IMR-90 (cell line): ENCODE measurements around the gene RGS3. TPM values are rescaled to one million over a fixed set of nuclear protein-coding genes. Genes with fewer than 3 reads are reported as not detected.

ENCODE experiments used
- ATAC-seq: fragments of 200-7000 bp; cut with Tn5 transposase; 2 replicates; pipeline ENCODE4 v1.9.1; 2020; ENCODE audit warnings: low read depth, mild to moderate bottlenecking, moderate library complexity
- BruUV-seq: library from RNA; stranded (reverse); fragments of 400-500 nt; replicated peaks from 2 replicates; lab custom pipeline; 2021; lab: Mats Ljungman, UMichigan
- CTCF ChIA-PET: fragments of 300-600 bp; formaldehyde crosslinking; extraction: SDS; loops from one replicate; lab custom pipeline; 2021; ENCODE audit warnings: antibody characterized with exemption; lab: Yijun Ruan, JAX
- POLR2A ChIA-PET: fragments of 300-600 bp; sonication (Branson Sonifier 250); formaldehyde crosslinking; loops from one replicate; lab custom pipeline; 2022; ENCODE audit warnings: antibody characterized with exemption; ENCODE audit not compliant: unreplicated experiment; lab: Charles Lee
- DNase-seq: peaks from one replicate; pipeline ENCODE4 v3.0.0; 2013
- H2AFZ ChIP-seq: replicated peaks from 2 replicates; pipeline ENCODE3; 2013; ENCODE audit warnings: low read length, mild to moderate bottlenecking; ENCODE audit not compliant: poor library complexity
- H2AK5ac ChIP-seq: 2 replicates; pipeline ENCODE4 v1.6.1; 2013; ENCODE audit warnings: low read depth, low read length, inconsistent platforms
- H2AK9ac ChIP-seq: replicated peaks from 2 replicates; pipeline ENCODE3; 2013; ENCODE audit warnings: mild to moderate bottlenecking, low read depth, low read length, moderate library complexity; ENCODE audit not compliant: poor library complexity
- H2BK120ac ChIP-seq: 2 replicates; pipeline ENCODE4 v1.6.1; 2013; ENCODE audit warnings: low read depth, low read length, inconsistent platforms
- H2BK15ac ChIP-seq: 3 replicates; pipeline ENCODE4 v1.6.1; 2013; ENCODE audit warnings: low read depth, low read length, inconsistent platforms
- H2BK20ac ChIP-seq: 2 replicates; pipeline ENCODE4 v1.6.1; 2013; ENCODE audit warnings: low read depth, mild to moderate bottlenecking, inconsistent platforms, low read length, moderate library complexity
- H2BK5ac ChIP-seq: 2 replicates; pipeline ENCODE4 v1.6.1; 2013; ENCODE audit warnings: mild to moderate bottlenecking, low read depth, low read length, inconsistent platforms; ENCODE audit not compliant: poor library complexity, severe bottlenecking
- H3K14ac ChIP-seq: replicated peaks from 2 replicates; pipeline ENCODE4 v1.6.1; 2013; ENCODE audit warnings: low read depth, low read length, inconsistent platforms
- H3K18ac ChIP-seq: 2 replicates; pipeline ENCODE4 v1.6.1; 2013; ENCODE audit warnings: low read depth, low read length, control low read depth
- H3K23ac ChIP-seq: 2 replicates; pipeline ENCODE4 v1.6.1; 2013; ENCODE audit warnings: low read depth, low read length, inconsistent platforms
- H3K27ac ChIP-seq: 2 replicates; pipeline ENCODE4 v1.5.1; 2013; ENCODE audit warnings: mild to moderate bottlenecking, control low read depth, low read length; ENCODE audit not compliant: insufficient read depth
- H3K27me3 ChIP-seq: 2 replicates; pipeline ENCODE4 v1.6.1; 2013; ENCODE audit warnings: low read length; ENCODE audit not compliant: control insufficient read depth, insufficient read depth
- H3K36me3 ChIP-seq: 2 replicates; pipeline ENCODE4 v1.6.1; 2013; ENCODE audit warnings: low read length, mixed read lengths; ENCODE audit not compliant: control insufficient read depth, insufficient read depth
- H3K4ac ChIP-seq: 2 replicates; pipeline ENCODE4 v1.6.1; 2013; ENCODE audit warnings: low read depth, low read length, inconsistent platforms
- H3K4me1 ChIP-seq: 2 replicates; pipeline ENCODE4 v1.6.1; 2013; ENCODE audit warnings: low read length, mixed read lengths; ENCODE audit not compliant: control insufficient read depth, insufficient read depth
- H3K4me2 ChIP-seq: 2 replicates; pipeline ENCODE4 v1.6.1; 2013; ENCODE audit warnings: low read depth, mild to moderate bottlenecking, control low read depth, low read length, moderate library complexity
- H3K4me3 ChIP-seq: 2 replicates; pipeline ENCODE4 v1.5.1; 2013; ENCODE audit warnings: low read depth, mild to moderate bottlenecking, control low read depth, low read length, moderate library complexity; ENCODE audit not compliant: insufficient read depth
- H3K56ac ChIP-seq: 2 replicates; pipeline ENCODE4 v1.6.1; 2013; ENCODE audit warnings: low read length, inconsistent platforms; ENCODE audit not compliant: insufficient read depth; ENCODE audit errors: extremely low read depth
- H3K79me1 ChIP-seq, 2 experiments: 2 replicates each; pipeline ENCODE4 v1.6.1; 2013; ENCODE audit warnings: low read length in 2 of 2, inconsistent platforms in 1 of 2, low read depth in 1 of 2
- H3K9ac ChIP-seq: 2 replicates; pipeline ENCODE4 v1.6.1; 2013; ENCODE audit warnings: low read depth, low read length, control low read depth
- H3K9me1 ChIP-seq: 2 replicates; pipeline ENCODE4 v1.6.1; 2013; ENCODE audit warnings: low read length, inconsistent platforms; ENCODE audit not compliant: insufficient read depth
- H3K9me3 ChIP-seq: 2 replicates; pipeline ENCODE4 v1.6.1; 2013; ENCODE audit warnings: low read length; ENCODE audit not compliant: control insufficient read depth, insufficient read depth
- H4K20me1 ChIP-seq: 2 replicates; pipeline ENCODE4 v1.6.1; 2013; ENCODE audit warnings: low read length, inconsistent platforms; ENCODE audit not compliant: insufficient read depth
- H4K5ac ChIP-seq: 2 replicates; pipeline ENCODE4 v1.6.1; 2013; ENCODE audit warnings: mild to moderate bottlenecking, low read depth, low read length, control low read depth
- H4K8ac ChIP-seq, 2 experiments: 2 replicates each; pipeline ENCODE4 v1.6.1; 2013; ENCODE audit warnings: low read depth in 2 of 2, low read length in 2 of 2, control low read depth in 1 of 2, inconsistent platforms in 1 of 2
- H4K91ac ChIP-seq: 2 replicates; pipeline ENCODE4 v1.6.1; 2013; ENCODE audit warnings: low read depth, low read length, inconsistent platforms; ENCODE audit not compliant: insufficient read depth
- BHLHE40 ChIP-seq: fragments of 150-350 bp; IDR thresholded peaks from 2 replicates; pipeline ENCODE4 v1.6.1; 2016; ENCODE audit warnings: mild to moderate bottlenecking, low read depth, low read length
- CEBPB ChIP-seq: IDR thresholded peaks from 2 replicates; pipeline ENCODE4 v1.6.1; 2012; ENCODE audit warnings: low read depth, low read length, improper control_type of control experiment
- CHD1 ChIP-seq: IDR thresholded peaks from 2 replicates; pipeline ENCODE4 v1.6.1; 2012; ENCODE audit warnings: low read depth, low read length, improper control_type of control experiment
- FOS ChIP-seq: fragments of 150-350 bp; IDR thresholded peaks from 2 replicates; pipeline ENCODE4 v1.6.1; 2016; ENCODE audit warnings: low read depth, low read length
- MAZ ChIP-seq: IDR thresholded peaks from 2 replicates; pipeline ENCODE4 v1.6.1; 2012; ENCODE audit warnings: low read depth, mild to moderate bottlenecking, low read length, improper control_type of control experiment, moderate library complexity, borderline replicate concordance
- MXI1 ChIP-seq: IDR thresholded peaks from 2 replicates; pipeline ENCODE4 v1.6.1; 2012; ENCODE audit warnings: low read depth, mild to moderate bottlenecking, low read length, moderate library complexity, borderline replicate concordance
- NFE2L2 ChIP-seq: fragments of 150-350 bp; IDR thresholded peaks from 2 replicates; pipeline ENCODE4 v1.6.1; 2016; ENCODE audit warnings: low read depth, mild to moderate bottlenecking, low read length
- RAD21 ChIP-seq: IDR thresholded peaks from 2 replicates; pipeline ENCODE4 v1.6.1; 2012; ENCODE audit warnings: low read length, improper control_type of control experiment
- RCOR1 ChIP-seq: IDR thresholded peaks from 2 replicates; pipeline ENCODE4 v1.6.1; 2012; ENCODE audit warnings: mild to moderate bottlenecking, low read length, improper control_type of control experiment; ENCODE audit not compliant: insufficient replicate concordance
- RFX5 ChIP-seq: IDR thresholded peaks from 2 replicates; pipeline ENCODE4 v1.8.0; 2012; ENCODE audit warnings: low read depth, mild to moderate bottlenecking, low read length, moderate library complexity
- SMC3 ChIP-seq: fragments of 150-350 bp; IDR thresholded peaks from 2 replicates; pipeline ENCODE4 v1.6.1; 2016; ENCODE audit warnings: low read depth, mild to moderate bottlenecking, antibody characterized with exemption, low read length, moderate library complexity
- WGBS, 2 experiments: methylation state at CpG; one replicate each; pipeline versions ENCODE4 v1.1.5 to v1.1.7; 2013; ENCODE audit warnings: missing lambda C conversion rate in 2 of 2; ENCODE audit not compliant: insufficient read length in 1 of 2; ENCODE audit errors: extremely low coverage in 2 of 2; 5-methylcytosine and 5-hydroxymethylcytosine counted together
- dilution Hi-C: fragments of 300-500 bp; cut with HindIII; formaldehyde crosslinking; loops from one replicate; pipeline ENCODE4 v1.14.3; 2018; ENCODE audit warnings: low sequenced_read_pairs; ENCODE audit not compliant: unreplicated experiment
- in situ Hi-C: fragments of 300-500 bp; cut with MboI; formaldehyde crosslinking; loops from 3 replicates; pipeline ENCODE4 v1.14.3; 2019; ENCODE audit warnings: low sequenced_read_pairs, inconsistent platforms, mixed read lengths
- intact Hi-C: fragments of 100-400 bp; cut with micrococcal nuclease; formaldehyde crosslinking; loops from 2 replicates; pipeline ENCODE4 v1.10.0; 2022
- polyA plus RNA-seq, 3 experiments: library from polyadenylated mRNA; depleted of rRNA; stranded (reverse); fragments of >200 nt; gene quantifications; 2 replicates each; pipeline ENCODE4 v1.2.3, GENCODE V29; 2012; ENCODE audit warnings: low replicate concordance in 1 of 3
- total RNA-seq: library from RNA; depleted of rRNA; stranded (reverse); fragments of >200 nt; gene quantifications from 2 replicates; pipeline ENCODE4 v1.2.3, GENCODE V29; 2012
- TF ChIP-seq, protein P1 (sequence below): fragments of 150-350 bp; IDR thresholded peaks from 2 replicates; pipeline ENCODE4 v1.6.1; 2016; ENCODE audit warnings: low read depth, mild to moderate bottlenecking, low read length, moderate library complexity, borderline replicate concordance
- TF ChIP-seq, protein P2 (sequence below): fragments of 150-350 bp; IDR thresholded peaks from 2 replicates; pipeline ENCODE4 v1.6.1; 2017; ENCODE audit warnings: mild to moderate bottlenecking, antibody characterized with exemption, low read length, low read depth

RGS3 gene
- total and polyA plus RNA-seq, 2 of the 4 experiments (the other 2 are of a cell fraction), result 51.8 to 65.6 TPM

DNA sequence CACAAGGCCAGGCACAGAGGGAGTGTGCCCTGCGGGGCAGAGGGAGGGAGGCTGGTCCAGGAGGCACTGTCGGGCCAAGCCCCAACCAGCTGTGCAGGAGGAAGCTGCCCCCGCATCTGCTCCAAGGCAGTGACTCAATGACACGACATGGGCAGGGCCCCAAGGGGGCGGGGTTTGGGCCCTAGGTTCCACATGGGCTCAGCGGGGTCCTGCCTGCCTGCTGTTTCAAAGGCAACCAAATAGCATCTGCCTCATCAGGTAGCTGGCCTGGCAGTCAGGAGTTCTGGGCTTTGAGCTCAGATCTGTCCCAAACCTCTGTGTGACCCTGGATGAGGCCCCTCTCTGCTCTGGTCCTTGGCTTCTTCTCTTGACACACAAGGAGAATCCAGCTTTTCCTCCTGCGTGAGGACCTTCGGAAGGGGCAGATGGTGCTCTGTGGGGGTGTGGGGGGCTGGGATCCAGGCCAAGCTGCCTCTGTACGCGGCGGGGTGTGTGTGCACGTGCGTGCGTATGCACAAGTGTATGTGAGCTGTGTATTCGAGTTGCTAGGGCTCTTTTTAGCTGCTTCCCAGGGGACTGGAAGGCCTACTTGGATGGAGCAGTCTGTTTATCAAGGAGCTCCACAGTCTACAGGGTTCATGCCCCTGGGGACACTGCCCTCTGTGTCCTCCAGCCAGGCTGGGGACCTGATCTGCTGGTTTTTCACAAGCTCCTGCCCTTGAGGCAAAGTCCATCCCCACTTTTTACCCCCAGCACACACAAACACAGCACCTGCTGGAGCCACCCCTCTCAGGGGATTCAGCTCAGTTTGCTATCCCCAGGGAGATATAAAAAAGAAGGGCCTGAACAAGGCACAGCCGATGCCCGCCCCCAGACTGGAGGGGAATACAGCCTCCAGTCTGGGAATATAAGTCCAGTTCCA, 138.9 kb downstream of the RGS3 start:
- H3K4me3 ChIP-seq, result no peak overlapping the region
- peaks cover 0 to 47% of the 10 kb centered on the region in 2 experiments; a peak in 2 of 4 replicates for H3K79me1 ChIP-seq
- peak overlapping the region; percentile 96 for H2AK5ac ChIP-seq
- 0 out of 2 replicates have a peak overlapping the region, but pooled peaks have one; percentile 7 for H3K9ac ChIP-seq
- in situ Hi-C loops, result no loop called here
- 0 out of 2 replicates have a peak overlapping the region, but pooled peaks have one; percentile 24 for H3K56ac ChIP-seq
- H2BK5ac ChIP-seq, result peak overlapping the region; percentile 81
- H3K4me2 ChIP-seq, result no peak overlapping the region
- 9% methylated on average over 12 of the region's 17 CpGs; no CpG with 5 or more reads in 1 of the 2 experiments for WGBS, 2 experiments
- peaks cover 21% of the 10 kb centered on the region for H4K20me1 ChIP-seq
- peak overlapping the region; percentile 68 for H2AK9ac ChIP-seq
- H3K23ac ChIP-seq, result peak overlapping the region; percentile 88; the same call in 1 of the 2 replicates
- peaks cover 7% of the 10 kb centered on the region for H3K36me3 ChIP-seq
- peak overlapping the region; percentile 96 for H2BK120ac ChIP-seq
- H2BK15ac ChIP-seq, result peak overlapping the region; percentile 91
- no TSS peak for BruUV-seq
- no peaks in the 10 kb centered on the region for H3K27me3 ChIP-seq
- peak overlapping the region; percentile 95 for H3K14ac ChIP-seq
- peaks cover 47% of the 10 kb centered on the region for H3K4me1 ChIP-seq
- peak overlapping the region; percentile 41 for H3K27ac ChIP-seq
- H2BK20ac ChIP-seq, result peak overlapping the region; percentile 90
- peak overlapping the region; percentile 91 for H2AFZ ChIP-seq
- H3K4ac ChIP-seq, result peak overlapping the region; percentile 94
- POLR2A ChIA-PET, result interaction anchor here (0.7 kb wide), 1 partner anchor 8 kb away, joined by 6 read pairs; no protein-coding TSS in a partner anchor
- intact Hi-C loops, result loop anchor here (2.0 kb wide), 1 partner anchor 18 kb away; no protein-coding TSS in a partner anchor
- dilution Hi-C loops, result no loop called here
- peak; percentile 88 for DNase-seq
- CTCF ChIA-PET, result interaction anchor here (0.6 to 1.2 kb wide), 4 partner anchors 19 to 274 kb away, joined by 3 to 5 read pairs (median 4); partner anchors contain the start of gene ZNF618
- ATAC-seq, result peak; percentile 68
- H3K18ac ChIP-seq, result peak overlapping the region; percentile 60; the same call in 1 of the 2 replicates
- peak overlapping the region; percentile 76 for H4K91ac ChIP-seq
- peaks cover 37% of the 10 kb centered on the region for H3K9me1 ChIP-seq
- H4K5ac ChIP-seq, result peak overlapping the region; percentile 54; the same call in 1 of the 2 replicates
- no peaks in the 10 kb centered on the region for H3K9me3 ChIP-seq
- H4K8ac ChIP-seq, result peak overlapping the region; percentile 61 to 86
- TF ChIP-seq FOS, result peak; percentile 34; the same call in 1 of the 2 replicates
- TF ChIP-seq NFE2L2, result no peak
- TF ChIP-seq RAD21, result peak; percentile 38
- TF ChIP-seq MXI1, result 0 out of 2 replicates have a peak, but pooled peaks have one; percentile 17
- TF ChIP-seq, protein P1, sequence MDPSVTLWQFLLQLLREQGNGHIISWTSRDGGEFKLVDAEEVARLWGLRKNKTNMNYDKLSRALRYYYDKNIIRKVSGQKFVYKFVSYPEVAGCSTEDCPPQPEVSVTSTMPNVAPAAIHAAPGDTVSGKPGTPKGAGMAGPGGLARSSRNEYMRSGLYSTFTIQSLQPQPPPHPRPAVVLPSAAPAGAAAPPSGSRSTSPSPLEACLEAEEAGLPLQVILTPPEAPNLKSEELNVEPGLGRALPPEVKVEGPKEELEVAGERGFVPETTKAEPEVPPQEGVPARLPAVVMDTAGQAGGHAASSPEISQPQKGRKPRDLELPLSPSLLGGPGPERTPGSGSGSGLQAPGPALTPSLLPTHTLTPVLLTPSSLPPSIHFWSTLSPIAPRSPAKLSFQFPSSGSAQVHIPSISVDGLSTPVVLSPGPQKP, result no peak
- TF ChIP-seq CHD1, result no peak
- TF ChIP-seq BHLHE40, result peak; percentile 95
- peak; percentile 81 for TF ChIP-seq MAZ
- TF ChIP-seq SMC3, result no peak; the same call in 1 of the 2 replicates
- TF ChIP-seq, protein P2, sequence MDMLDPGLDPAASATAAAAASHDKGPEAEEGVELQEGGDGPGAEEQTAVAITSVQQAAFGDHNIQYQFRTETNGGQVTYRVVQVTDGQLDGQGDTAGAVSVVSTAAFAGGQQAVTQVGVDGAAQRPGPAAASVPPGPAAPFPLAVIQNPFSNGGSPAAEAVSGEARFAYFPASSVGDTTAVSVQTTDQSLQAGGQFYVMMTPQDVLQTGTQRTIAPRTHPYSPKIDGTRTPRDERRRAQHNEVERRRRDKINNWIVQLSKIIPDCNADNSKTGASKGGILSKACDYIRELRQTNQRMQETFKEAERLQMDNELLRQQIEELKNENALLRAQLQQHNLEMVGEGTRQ, result peak; percentile 25; the same call in 1 of the 2 replicates
- TF ChIP-seq RFX5, result no peak
- peak; percentile 81 for TF ChIP-seq RCOR1
- TF ChIP-seq CEBPB, result no peak
